Keratinocyte (primary cell): Measurements from ENCODE around the gene FDPS. TPM values are rescaled to one million over a fixed set of nuclear protein-coding genes. Genes with fewer than 3 reads are reported as not detected.

ENCODE experiments used
- DNase-seq: peaks from one replicate; pipeline ENCODE4 v3.0.0-alpha.2; 2011; ENCODE audit warnings: low read depth, missing footprints, low spot score
- FAIRE-seq: peaks from 2 replicates; lab custom pipeline; 2011; peaks lifted over from hg19 to GRCh38; lab: Jason Lieb, UNC
- H2AFZ ChIP-seq: 2 replicates; pipeline ENCODE4 v1.6.0; 2012; ENCODE audit warnings: low read length, control low read depth, inconsistent platforms; ENCODE audit not compliant: control insufficient read depth
- H3K27ac ChIP-seq: 2 replicates; pipeline ENCODE4 v1.5.1; 2011; ENCODE audit warnings: low read length; ENCODE audit not compliant: control insufficient read depth, insufficient read depth
- H3K27me3 ChIP-seq: 3 replicates; pipeline ENCODE4 v1.6.0; 2011; ENCODE audit warnings: low read length; ENCODE audit not compliant: control insufficient read depth, insufficient read depth; ENCODE audit errors: extremely low read depth
- H3K36me3 ChIP-seq, 2 experiments: 2 replicates in 1 of 2; 3 replicates in 1 of 2; pipeline ENCODE4 v1.5.1; 2011; ENCODE audit warnings: low read length in 2 of 2, mild to moderate bottlenecking in 1 of 2; ENCODE audit not compliant: control insufficient read depth in 2 of 2, insufficient read depth in 2 of 2; ENCODE audit errors: extremely low read depth in 1 of 2
- H3K4me1 ChIP-seq: 3 replicates; pipeline ENCODE4 v1.5.1; 2011; ENCODE audit warnings: low read length; ENCODE audit not compliant: control insufficient read depth, insufficient read depth; ENCODE audit errors: extremely low read depth
- H3K4me2 ChIP-seq: 3 replicates; pipeline ENCODE4 v1.6.0; 2011; ENCODE audit warnings: low read depth, low read length; ENCODE audit not compliant: control insufficient read depth, insufficient read depth; ENCODE audit errors: extremely low read depth
- H3K4me3 ChIP-seq, 3 experiments: fragments of 200-600 bp in 1 of 3; sonication (generic) in 1 of 3; 2 replicates in 2 of 3; 3 replicates in 1 of 3; pipeline ENCODE4 v1.5.1; 2011 to 2016; ENCODE audit warnings: low read length in 3 of 3, mild to moderate bottlenecking in 3 of 3, control low read depth in 2 of 3, inconsistent platforms in 1 of 3, low read depth in 1 of 3, mixed read lengths in 1 of 3, mixed run types in 1 of 3, moderate library complexity in 1 of 3; ENCODE audit not compliant: control insufficient read depth in 2 of 3, insufficient read depth in 2 of 3; ENCODE audit errors: extremely low read depth in 1 of 3
- H3K79me2 ChIP-seq: 2 replicates; pipeline ENCODE4 v1.6.0; 2012; ENCODE audit warnings: low read length; ENCODE audit not compliant: control insufficient read depth, insufficient read depth
- H3K9ac ChIP-seq: 3 replicates; pipeline ENCODE4 v1.6.0; 2011; ENCODE audit warnings: low read length; ENCODE audit not compliant: control insufficient read depth, insufficient read depth; ENCODE audit errors: extremely low read depth
- H3K9me1 ChIP-seq: 3 replicates; pipeline ENCODE4 v1.6.0; 2011; ENCODE audit warnings: low read length; ENCODE audit not compliant: control insufficient read depth, insufficient read depth; ENCODE audit errors: extremely low read depth
- H3K9me3 ChIP-seq: 2 replicates; pipeline ENCODE4 v1.5.1; 2012; ENCODE audit warnings: low read depth, low read length; ENCODE audit not compliant: control insufficient read depth
- H4K20me1 ChIP-seq: 3 replicates; pipeline ENCODE4 v1.6.0; 2011; ENCODE audit warnings: low read length; ENCODE audit not compliant: control insufficient read depth, insufficient read depth; ENCODE audit errors: extremely low read depth
- CTCF ChIP-seq, 3 experiments: IDR thresholded peaks in 1 of 3; conservative IDR thresholded peaks in 1 of 3; optimal IDR thresholded peaks in 1 of 3; 2 replicates in 2 of 3; 3 replicates in 1 of 3; pipeline versions ENCODE3 to v1.5.1; 2011; ENCODE audit warnings: low read length in 3 of 3, mild to moderate bottlenecking in 3 of 3, moderate library complexity in 2 of 3, control low read depth in 1 of 3, inconsistent platforms in 1 of 3; ENCODE audit not compliant: insufficient read depth in 2 of 3; ENCODE audit errors: extremely low read depth in 1 of 3
- EZH2 ChIP-seq: IDR thresholded peaks from one replicate; pipeline ENCODE4 v1.6.1; 2012; ENCODE audit warnings: inconsistent platforms, mild to moderate bottlenecking, low read length, moderate library complexity
- dilution Hi-C: fragments of 300-500 bp; cut with MboI; formaldehyde crosslinking; loops from one replicate; pipeline ENCODE4 v1.7.0; 2020; ENCODE audit warnings: low sequenced_read_pairs; ENCODE audit not compliant: extremely low pct_ligation_motif_present
- polyA plus RNA-seq, 5 experiments: library from polyadenylated mRNA; depleted of rRNA in 3 of 5; stranded (reverse) in 3 of 5; stranded (forward) in 1 of 5; unstranded in 1 of 5; fragments of >200 nt; gene quantifications; 1 replicate in 1 of 5; 2 replicates in 3 of 5; 3 replicates in 1 of 5; pipeline versions ENCODE4 v1.2.1 to v1.2.3, GENCODE V29; 2011 to 2012; ENCODE audit warnings: missing spikeins in 2 of 5, low read depth in 1 of 5, low replicate concordance in 1 of 5

Gene FDPS
- polyA plus RNA-seq, 1 donor (not counting 4 experiments of a cell fraction or from before 2014, with no cell fraction given), result 821 TPM

- Histone ChIP-seq H3K4me2 (peak overlapping the region; percentile 60), H3K4me3 (peak overlapping the region in 1 of 3 experiments; percentile 33), H2AFZ (peak overlapping the region; percentile 63), H3K9me1 (no peaks in the 10 kb centered on the region), H3K36me3 (no peaks in the 10 kb centered on the region), H3K79me2 (no peaks in the 10 kb centered on the region), H3K9ac (no peak overlapping the region), H3K4me1 (peaks cover 12% of the 10 kb centered on the region), H4K20me1 (no peaks in the 10 kb centered on the region), H3K27ac (no peak overlapping the region), H3K27me3 (peaks cover 18% of the 10 kb centered on the region), H3K9me3 (no peaks in the 10 kb centered on the region)
- FAIRE-seq, result no peak
- DNase-seq, result no peak
- TF ChIP-seq EZH2 (peak; percentile 23), CTCF (optimal IDR thresholded peaks at IDR 0.05 in 1 of 3, IDR thresholded peaks at IDR 0.05 in 1 of 3, conservative IDR thresholded peaks at IDR 0.05 in 1 of 3; ENCODE audit: extremely low read depth in 1 of 3, insufficient read depth in 2 of 3, low read length in 3 of 3) (no peak)
- dilution Hi-C loops, result no loop called here
Observed at GRCh38 chr1:155295183-155295941, 13.3 kb upstream of the FDPS start.

GRCh38 chr1:155295942-155296267 is 12.8 kb upstream of the FDPS start:
- no peak for FAIRE-seq
- Histone ChIP-seq H3K27me3 (peaks cover 18% of the 10 kb centered on the region), H3K36me3 (no peaks in the 10 kb centered on the region), H3K4me1 (peaks cover 12% of the 10 kb centered on the region), H3K79me2 (no peaks in the 10 kb centered on the region), H3K9me3 (no peaks in the 10 kb centered on the region), H2AFZ (peak overlapping the region; percentile 63), H3K9ac (no peak overlapping the region), H3K27ac (no peak overlapping the region), H3K4me3 (no peak overlapping the region), H3K9me1 (no peaks in the 10 kb centered on the region), H4K20me1 (no peaks in the 10 kb centered on the region), H3K4me2 (peak overlapping the region; percentile 60)
- TF ChIP-seq CTCF (optimal IDR thresholded peaks at IDR 0.05 in 1 of 3, IDR thresholded peaks at IDR 0.05 in 1 of 3, conservative IDR thresholded peaks at IDR 0.05 in 1 of 3; ENCODE audit: extremely low read depth in 1 of 3, insufficient read depth in 2 of 3, low read length in 3 of 3), result no peak
- TF ChIP-seq EZH2, result no peak
- no peak for DNase-seq
- dilution Hi-C loops, result no loop called here
